SIG-M5 (cell line): ENCODE data around the gene HOXD4.

ENCODE experiments used
- DNase-seq: peaks from one replicate; lab custom pipeline; 2025; lab: John Stamatoyannopoulos, UW

Gene HOXD4

DNA sequence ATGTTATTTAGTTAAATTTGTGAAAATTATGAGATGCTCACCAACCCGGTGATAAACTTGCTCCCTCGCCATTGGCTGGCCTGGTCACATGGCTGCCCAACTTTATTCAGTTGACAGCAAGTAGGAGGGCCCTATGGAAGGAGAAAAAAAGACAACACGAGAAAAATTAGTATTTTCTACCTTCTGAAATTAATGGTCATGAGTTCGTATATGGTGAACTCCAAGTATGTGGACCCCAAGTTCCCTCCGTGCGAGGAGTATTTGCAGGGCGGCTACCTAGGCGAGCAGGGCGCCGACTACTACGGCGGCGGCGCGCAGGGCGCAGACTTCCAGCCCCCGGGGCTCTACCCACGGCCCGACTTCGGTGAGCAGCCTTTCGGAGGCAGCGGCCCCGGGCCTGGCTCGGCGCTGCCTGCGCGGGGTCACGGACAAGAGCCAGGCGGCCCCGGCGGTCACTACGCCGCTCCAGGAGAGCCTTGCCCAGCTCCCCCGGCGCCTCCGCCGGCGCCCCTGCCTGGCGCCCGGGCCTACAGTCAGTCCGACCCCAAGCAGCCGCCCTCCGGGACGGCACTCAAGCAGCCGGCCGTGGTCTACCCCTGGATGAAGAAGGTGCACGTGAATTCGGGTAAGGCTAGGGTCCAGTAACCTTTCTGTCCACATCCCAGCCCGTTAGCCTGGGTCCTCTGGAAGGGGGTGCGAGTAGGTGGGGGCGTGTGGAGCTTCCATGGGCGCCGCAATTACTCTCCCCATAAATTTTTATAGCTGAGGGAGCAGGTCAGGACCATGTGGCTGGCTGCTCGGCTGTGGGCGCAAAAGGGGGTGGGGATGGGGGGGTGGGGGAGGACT, at the start of gene HOXD4:
HOXD4 (plus strand) TSS at position 109 of the 846 bp plus-strand sequence; CDS start at position 193, 84 bp downstream.
- DNase-seq = no peak

- no peak for DNase-seq
These were observed 49.5 kb upstream of the HOXD4 start for GRCh38 chr2:176101842-176102241.

GRCh38 chr2:176102309-176102866, 49.0 kb upstream of the HOXD4 start:
- no peak for DNase-seq

DNA sequence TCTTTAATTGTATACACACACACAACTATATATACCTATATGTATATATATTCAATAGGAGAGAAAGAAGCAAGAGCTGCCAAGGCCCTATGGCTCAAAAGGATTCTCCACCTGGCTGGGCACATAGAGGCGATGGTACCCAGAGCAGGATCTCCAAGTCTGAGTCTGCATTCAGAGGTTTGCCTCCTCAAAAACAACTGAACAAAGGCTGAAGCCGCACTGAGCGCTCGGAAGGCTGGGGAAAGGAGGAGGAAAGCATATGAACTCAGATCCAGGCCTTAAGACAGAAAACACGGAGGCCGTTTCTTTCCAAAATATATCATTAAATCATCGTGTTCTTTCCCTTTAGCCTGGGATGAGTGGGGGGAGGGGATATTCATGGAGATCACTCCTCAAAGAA, 48.2 kb upstream of the HOXD4 start:
- no peak for DNase-seq

- DNase-seq = no peak
These were observed 47.5 kb upstream of the HOXD4 start for GRCh38 chr2:176103742-176104315.

- no peak for DNase-seq
These were observed 46.9 kb upstream of the HOXD4 start for GRCh38 chr2:176104316-176105077.

- no peak for DNase-seq
These were observed 46.1 kb upstream of the HOXD4 start for GRCh38 chr2:176105078-176105729.

DNA sequence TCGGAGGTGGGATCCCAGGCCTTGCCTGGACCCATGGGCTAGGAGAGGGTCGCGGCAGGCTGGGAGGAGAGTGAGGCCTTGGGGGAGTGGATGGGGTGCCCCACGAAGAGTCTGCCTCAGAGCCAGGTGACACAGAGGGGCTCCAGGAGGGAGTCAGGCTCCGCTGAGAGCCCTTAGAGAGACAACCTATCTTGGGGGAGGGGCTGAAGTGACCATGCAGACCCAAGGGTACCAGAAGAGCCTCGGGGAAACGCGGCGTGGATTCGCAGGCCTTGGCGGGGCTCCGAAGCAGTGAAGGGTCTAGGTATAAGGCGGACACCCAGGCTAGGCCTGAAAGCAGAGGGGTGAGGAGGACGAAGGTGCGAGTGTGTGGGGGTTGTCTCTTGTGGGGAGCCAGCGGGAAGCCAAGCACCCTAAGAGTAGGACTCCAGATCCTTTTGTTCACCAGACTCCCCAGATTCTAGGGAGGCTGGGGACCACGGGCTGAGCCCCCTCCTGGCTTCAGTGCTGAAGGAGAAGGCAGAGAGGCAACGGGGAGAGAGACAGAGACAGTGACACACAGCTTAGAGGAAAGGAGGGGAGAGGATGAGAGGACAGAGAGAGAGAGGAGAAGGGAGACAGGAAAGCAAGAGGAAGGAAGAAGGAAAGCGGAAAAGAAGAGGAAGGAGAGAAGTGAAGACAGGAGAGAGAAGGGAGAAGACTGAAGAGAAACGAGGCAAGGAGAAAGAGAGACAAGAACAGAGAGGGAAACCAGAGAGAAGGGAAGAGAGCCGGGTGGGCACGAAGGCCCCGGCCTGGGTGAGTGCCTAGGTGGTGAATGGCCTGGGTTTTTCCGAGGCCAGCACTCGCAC, 45.4 kb upstream of the HOXD4 start:
- DNase-seq = no peak

DNA sequence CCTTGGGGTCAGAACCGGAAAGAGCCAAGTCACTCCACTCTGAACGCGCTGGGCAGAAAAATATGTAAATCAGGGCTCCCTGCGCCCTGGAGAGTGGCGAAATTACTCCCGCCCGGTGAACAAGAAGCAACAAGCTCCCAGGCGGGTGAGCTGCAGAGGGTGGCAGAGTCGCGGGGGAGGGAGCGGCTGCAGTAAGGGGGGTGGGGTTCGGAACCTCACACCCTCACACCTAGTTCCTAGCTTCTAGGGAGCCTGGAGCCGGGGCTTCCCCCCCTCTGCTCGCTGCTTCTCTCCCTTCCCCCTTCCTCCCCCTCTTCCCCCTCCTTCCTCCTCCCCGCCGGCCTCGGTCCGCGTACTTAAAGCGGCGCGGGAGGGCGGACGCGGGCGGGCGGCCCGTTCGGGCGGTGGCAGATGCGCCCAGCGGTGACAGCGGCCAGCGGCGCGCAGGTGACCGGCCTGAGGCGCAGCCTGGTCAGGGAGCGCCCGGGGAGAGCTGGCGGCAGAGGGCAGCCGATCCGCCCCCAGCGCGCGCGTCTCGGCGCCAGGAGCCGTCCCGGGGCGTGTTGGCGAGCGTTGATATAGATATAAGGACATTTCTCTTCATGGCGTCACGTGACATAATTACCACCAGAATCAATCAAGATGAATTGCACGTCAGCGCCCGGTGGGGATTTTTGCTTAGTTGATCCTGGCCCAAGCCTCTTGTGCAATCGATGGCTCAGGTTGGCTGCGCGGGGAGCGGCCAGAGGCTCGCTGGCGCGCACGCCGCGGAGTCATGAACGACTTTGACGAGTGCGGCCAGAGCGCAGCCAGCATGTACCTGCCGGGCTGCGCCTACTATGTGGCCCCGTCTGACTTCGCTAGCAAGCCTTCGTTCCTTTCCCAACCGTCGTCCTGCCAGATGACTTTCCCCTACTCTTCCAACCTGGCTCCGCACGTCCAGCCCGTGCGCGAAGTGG, 44.5 kb upstream of the HOXD4 start, which contains the start of gene HOXD11:
HOXD11 (plus strand) TSS at position 700 of the 959 bp plus-strand sequence; CDS start at position 776, 76 bp downstream.
- DNase-seq = no peak

- DNase-seq = no peak
These were observed 43.6 kb upstream of the HOXD4 start for GRCh38 chr2:176107731-176108181.

GRCh38 chr2:176109192-176109901, 42.0 kb upstream of the HOXD4 start:
- no peak for DNase-seq

- DNase-seq = no peak
These were observed 41.4 kb upstream of the HOXD4 start for GRCh38 chr2:176109946-176110345.

DNA sequence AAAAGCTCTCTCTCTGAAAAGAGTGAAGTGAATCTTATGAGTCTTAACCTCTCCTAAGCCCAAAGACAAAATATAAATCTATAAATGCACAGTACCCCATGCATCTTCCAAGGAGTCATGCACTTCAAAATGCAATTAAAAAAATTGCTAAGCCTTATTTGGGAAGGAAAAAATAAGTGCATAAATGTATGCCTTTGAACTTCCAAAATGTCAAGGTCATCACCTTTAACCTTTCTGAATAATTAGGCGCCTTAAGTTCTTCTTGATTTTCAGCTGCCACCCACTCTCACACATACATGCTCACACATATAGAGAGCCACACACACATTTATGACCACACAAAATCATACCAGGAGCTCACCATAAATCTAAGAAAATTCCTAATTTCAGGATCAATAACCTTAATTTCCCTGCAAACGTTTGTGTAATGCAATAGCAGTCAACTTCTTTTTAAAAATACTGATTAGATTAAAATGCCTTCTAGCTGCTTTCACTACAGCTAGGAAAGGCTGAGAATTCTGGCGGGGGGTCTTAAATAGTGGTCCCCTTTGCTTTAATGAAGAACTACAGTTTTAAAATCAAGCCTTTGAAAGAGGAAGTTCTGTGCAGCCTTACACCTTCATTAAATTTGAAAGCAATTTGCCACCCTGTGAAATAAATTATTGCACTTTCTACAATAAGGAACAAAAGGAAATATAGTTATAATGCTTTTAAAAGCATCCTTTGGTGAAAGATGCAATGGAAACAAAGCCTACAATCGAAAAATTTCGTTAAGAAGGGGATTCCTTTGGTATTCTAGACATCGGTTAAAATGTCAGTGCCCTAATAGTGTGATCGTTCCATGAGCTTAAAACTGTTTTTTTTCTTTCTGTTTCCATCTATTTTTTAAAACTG, 40.7 kb upstream of the HOXD4 start:
- no peak for DNase-seq

- DNase-seq = no peak
These were observed 40.1 kb upstream of the HOXD4 start for GRCh38 chr2:176111309-176111663.

DNA sequence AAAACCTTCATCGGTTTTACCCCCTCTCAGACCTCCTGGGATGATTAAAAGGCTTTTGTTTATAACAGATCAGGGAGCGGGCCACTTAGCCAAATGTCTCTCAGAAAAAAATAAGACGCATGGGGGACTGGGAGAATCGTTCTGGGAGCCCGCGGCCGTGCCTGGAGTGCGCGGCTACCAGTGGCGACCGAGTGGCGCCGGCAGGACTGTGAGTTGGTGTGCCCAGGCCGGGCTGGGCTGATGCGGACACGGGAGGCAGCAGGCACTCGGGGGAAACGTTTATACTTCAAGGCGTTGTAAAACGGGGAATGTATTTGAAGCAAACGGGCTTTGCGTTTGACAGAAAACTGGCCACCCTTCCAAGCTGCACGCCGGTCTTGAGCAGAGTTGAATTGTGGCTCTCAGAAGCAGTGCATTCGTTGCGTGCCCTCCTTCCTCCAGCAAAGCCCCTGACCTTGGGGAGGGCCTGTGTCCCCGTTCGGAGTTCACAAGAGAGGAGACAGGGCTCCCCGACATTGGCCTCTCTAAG, 39.4 kb upstream of the HOXD4 start:
- DNase-seq = no peak

- no peak for DNase-seq
These were observed 38.7 kb upstream of the HOXD4 start for GRCh38 chr2:176112375-176113302.
